Measurements from ENCODE around the gene CLSTN1. TPM values are rescaled to one million over a fixed set of nuclear protein-coding genes. Genes with fewer than 3 reads are reported as not detected.
A peak's percentile ranks its signal among the peaks of the same experiment; 100 is the strongest.

Gene CLSTN1
- total RNA-seq, 1 experiment from 2014 or later: 119 TPM

- no peak for TF ChIP-seq E2F4 (CRISPR knock-in tag; IDR thresholded peaks at IDR 0.05; ENCODE audit: borderline replicate concordance, low read depth)
- no peak for TF ChIP-seq NFE2L1 (CRISPR knock-in tag; IDR thresholded peaks at IDR 0.05)
Measured at GRCh38 chr1:9860887-9861286, 37.1 kb upstream of the CLSTN1 start (continued).

- POLR2A ChIA-PET: interaction anchor here (0.6 to 1.0 kb wide), 2 partner anchors 9 to 95 kb away, joined by 4 to 7 read pairs; no protein-coding TSS in a partner anchor
- Mint-ChIP-seq H3K27ac (peak overlapping the region; percentile 70), H3K36me3 (peaks cover 10% of the 10 kb centered on the region), H3K4me1 (peaks cover 11% of the 10 kb centered on the region), H3K27me3 (ENCODE audit: low read depth) (no peaks in the 10 kb centered on the region), H3K9me3 (peaks cover under 1% of the 10 kb centered on the region), H3K4me3 (no peak overlapping the region)
- no peak for DNase-seq (ENCODE audit: low spot score)
- peak; percentile 72 for ATAC-seq
- CTCF ChIA-PET: interaction anchor here (0.6 to 6.4 kb wide), 16 partner anchors 9 to 273 kb away, joined by 3 to 71 read pairs (median 4); no protein-coding TSS in a partner anchor
- TF ChIP-seq E2F1 (CRISPR knock-in tag; IDR thresholded peaks at IDR 0.05) (no peak), GABPB1 (CRISPR knock-in tag; IDR thresholded peaks at IDR 0.05) (no peak), TP53 (CRISPR knock-in tag; IDR thresholded peaks at IDR 0.05) (no peak)
Measured at GRCh38 chr1:9859281-9860014, 35.7 kb upstream of the CLSTN1 start.

- peaks cover 11% of the 10 kb centered on the region for H3K4me1 Mint-ChIP-seq
- ATAC-seq: no peak
- H3K36me3 Mint-ChIP-seq: peaks cover 18% of the 10 kb centered on the region
- ChIA-PET CTCF (interaction anchor here (0.7 to 6.4 kb wide), 11 partner anchors 8 to 232 kb away, joined by 3 to 71 read pairs (median 5); no protein-coding TSS in a partner anchor), POLR2A (interaction anchor here (1.0 kb wide), 1 partner anchor 8 kb away, joined by 4 read pairs; no protein-coding TSS in a partner anchor)
- no peak overlapping the region for H3K4me3 Mint-ChIP-seq
- no peaks in the 10 kb centered on the region for H3K27me3 Mint-ChIP-seq (ENCODE audit: low read depth)
- H3K27ac Mint-ChIP-seq: no peak overlapping the region; the same call in 1 of the 2 replicates
- DNase-seq (ENCODE audit: low spot score): no peak
- H3K9me3 Mint-ChIP-seq: peaks cover 8% of the 10 kb centered on the region
- TF ChIP-seq PREB (CRISPR knock-in tag; IDR thresholded peaks at IDR 0.05; ENCODE audit: borderline replicate concordance): no peak
- no peak for TF ChIP-seq E2F5 (CRISPR knock-in tag; IDR thresholded peaks at IDR 0.05)
- TF ChIP-seq CREB1 (CRISPR knock-in tag; IDR thresholded peaks at IDR 0.05): no peak
- no peak for TF ChIP-seq MYBL2 (CRISPR knock-in tag; IDR thresholded peaks at IDR 0.05)
- TF ChIP-seq TP53 (CRISPR knock-in tag; IDR thresholded peaks at IDR 0.05): no peak
- no peak for TF ChIP-seq ZNF232 (CRISPR knock-in tag; IDR thresholded peaks at IDR 0.05)
- TF ChIP-seq MLX (CRISPR knock-in tag; IDR thresholded peaks at IDR 0.05): no peak
- TF ChIP-seq ZNF121 (CRISPR knock-in tag; IDR thresholded peaks at IDR 0.05): no peak
- no peak for TF ChIP-seq MAX (CRISPR knock-in tag; IDR thresholded peaks at IDR 0.05)
- TF ChIP-seq NFATC4 (CRISPR knock-in tag; IDR thresholded peaks at IDR 0.05): no peak
- TF ChIP-seq ATF2 (CRISPR knock-in tag; IDR thresholded peaks at IDR 0.05; ENCODE audit: borderline replicate concordance, low read depth): no peak
- no peak for TF ChIP-seq NR1H2 (CRISPR knock-in tag; IDR thresholded peaks at IDR 0.05)
Measured at GRCh38 chr1:9858293-9859035, 34.7 kb upstream of the CLSTN1 start.
